ENCODE measurements around the gene ALDH9A1.
"Not testable (repeated sequence)": the region's sequence is repeated elsewhere in the genome, so short reads cannot be mapped to it uniquely, and the experiment has no call there.

ALDH9A1 gene

DNA sequence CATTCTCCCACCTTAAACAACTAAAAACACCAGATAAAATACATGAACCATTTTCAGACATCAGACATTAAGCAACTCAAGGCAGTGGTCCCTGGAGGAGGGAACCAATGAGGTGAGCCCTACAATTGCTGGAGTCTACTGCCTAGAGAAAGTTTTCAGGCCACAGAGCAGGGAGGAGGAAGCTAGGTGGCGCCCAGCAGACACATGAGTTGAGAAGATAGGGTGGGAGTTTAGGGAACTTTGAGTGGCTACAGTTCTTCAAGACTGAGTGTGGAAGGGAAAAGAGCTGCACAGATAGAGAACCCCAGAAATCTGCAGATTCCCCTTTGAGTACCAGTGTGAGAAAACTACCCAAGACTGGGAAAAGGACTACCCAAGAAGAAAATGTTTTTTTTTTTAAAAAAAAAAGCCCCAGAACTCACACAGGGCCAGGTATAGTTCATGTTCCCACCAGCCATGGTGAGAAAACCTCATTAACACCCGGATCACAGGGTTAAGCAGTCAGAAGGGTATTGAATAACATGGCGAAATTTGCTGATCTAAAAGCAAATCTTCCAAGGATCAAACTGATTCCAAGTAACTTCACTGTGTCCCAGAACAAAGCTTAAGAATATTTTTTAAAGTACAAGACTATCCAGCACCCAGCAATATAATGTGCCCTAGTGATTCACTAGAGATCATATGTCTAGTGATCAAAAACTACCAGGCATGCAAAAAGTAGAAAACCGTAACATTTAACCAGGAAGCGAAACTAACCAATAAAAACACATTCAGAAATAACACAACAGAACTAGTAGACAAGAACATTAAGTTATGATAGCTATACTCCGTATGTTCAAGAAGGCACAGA lies 12.0 kb downstream of the ALDH9A1 start:
- DNase-seq: no peak

- no peak for DNase-seq
Observed at GRCh38 chr1:165683848-165684485, 14.4 kb downstream of the ALDH9A1 start.

- not testable (repeated sequence) for DNase-seq
Observed at GRCh38 chr1:165680773-165681172, 17.6 kb downstream of the ALDH9A1 start.

DNA sequence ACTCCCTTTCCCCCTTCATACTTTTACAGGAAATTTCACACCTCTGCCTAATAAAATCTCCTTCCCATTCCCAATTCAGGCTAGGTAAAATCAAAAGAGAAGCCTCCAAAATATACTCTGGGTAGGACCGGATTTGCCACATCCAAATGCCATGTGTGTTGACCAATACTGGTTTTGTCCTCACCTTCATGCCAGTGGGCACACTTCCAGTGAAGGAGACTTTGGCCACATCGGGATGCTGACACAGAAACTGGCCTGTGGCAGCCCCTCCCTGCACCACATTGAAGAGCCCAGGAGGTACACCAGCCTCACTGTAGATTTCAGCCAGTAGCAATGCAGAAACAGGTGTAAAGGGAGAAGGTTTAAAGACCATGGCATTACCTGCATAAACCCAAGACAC lies 18.1 kb downstream of the ALDH9A1 start:
- DNase-seq: no peak

GRCh38 chr1:165679282-165680036 lies 18.9 kb downstream of the ALDH9A1 start:
- DNase-seq: no peak

DNA sequence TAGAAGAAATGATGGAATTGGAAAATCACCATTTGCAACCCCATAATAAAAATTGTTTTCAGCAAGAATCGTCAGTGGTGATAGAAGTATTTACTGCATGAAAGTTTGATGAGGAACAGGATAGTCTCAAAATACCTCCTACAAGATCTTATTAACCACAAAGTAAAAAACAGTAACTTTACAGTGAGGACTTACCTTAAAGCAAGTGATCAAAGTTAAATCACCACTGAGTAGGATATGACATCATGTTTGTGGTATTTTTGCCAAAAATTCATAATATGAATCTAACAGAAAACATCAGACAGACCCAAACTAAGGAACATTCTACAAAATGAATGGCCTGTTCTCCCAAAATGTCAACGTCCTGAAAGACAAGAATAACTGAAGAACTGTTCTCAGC lies 19.9 kb downstream of the ALDH9A1 start:
- DNase-seq: no peak

DNA sequence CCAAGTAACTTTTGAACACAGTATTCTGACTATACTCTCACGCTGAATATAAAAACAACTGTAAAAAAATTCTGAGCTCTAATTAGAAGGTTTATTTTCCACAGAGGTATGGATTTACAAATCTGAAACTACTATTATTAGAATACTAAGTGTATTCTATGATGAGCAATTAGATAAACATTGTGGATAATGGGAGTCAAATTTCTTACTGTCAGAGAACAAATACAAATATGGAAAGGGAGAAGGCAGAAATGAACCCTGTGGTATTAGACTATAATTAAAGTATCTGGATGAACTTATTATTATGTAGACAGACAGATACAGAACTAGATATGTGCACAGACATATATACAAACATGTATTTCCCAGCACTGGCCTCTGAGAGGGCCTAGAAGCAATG lies 22.6 kb downstream of the ALDH9A1 start:
- DNase-seq: no peak

DNA sequence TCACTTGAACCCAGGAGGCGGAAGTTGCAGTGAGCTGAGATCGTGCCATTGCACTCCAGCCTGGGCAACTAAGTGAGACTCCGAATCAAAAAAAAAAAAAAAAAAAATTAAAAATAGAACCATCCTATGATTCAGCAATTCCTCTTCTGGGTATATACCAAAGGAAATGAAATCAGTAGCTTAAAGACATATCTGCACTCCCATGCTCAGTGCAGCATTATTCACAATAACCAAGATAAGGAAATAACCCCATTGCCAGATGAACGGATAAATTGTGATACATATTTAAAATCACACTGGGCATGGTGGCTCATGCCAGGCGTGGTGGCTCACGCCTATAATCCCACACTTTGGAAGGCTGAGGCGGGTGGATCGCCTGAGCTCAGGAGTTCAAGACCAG lies 23.8 kb downstream of the ALDH9A1 start:
- DNase-seq: no peak

- DNase-seq: no peak
Observed at GRCh38 chr1:165671526-165671925, 26.8 kb downstream of the ALDH9A1 start.

DNA sequence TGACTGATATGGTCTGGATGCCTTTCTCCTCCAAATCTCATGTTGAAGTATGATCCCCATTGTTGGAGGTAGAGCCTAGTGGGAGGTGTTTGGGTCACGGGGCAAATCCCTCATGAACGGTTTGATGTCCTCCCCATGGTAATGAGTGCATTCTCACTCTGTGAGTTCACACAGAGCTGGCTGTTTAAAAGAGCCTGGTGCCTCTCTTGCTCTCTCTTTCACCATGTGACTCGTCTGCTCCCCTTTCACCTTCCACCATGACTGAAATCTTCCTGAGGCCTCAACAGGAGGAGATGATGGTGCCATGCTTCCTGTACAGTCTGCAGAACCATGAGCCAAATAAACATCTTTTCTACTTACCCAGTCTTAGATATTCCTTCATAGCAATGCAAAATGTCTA lies 30.2 kb downstream of the ALDH9A1 start:
- no peak for DNase-seq

DNA sequence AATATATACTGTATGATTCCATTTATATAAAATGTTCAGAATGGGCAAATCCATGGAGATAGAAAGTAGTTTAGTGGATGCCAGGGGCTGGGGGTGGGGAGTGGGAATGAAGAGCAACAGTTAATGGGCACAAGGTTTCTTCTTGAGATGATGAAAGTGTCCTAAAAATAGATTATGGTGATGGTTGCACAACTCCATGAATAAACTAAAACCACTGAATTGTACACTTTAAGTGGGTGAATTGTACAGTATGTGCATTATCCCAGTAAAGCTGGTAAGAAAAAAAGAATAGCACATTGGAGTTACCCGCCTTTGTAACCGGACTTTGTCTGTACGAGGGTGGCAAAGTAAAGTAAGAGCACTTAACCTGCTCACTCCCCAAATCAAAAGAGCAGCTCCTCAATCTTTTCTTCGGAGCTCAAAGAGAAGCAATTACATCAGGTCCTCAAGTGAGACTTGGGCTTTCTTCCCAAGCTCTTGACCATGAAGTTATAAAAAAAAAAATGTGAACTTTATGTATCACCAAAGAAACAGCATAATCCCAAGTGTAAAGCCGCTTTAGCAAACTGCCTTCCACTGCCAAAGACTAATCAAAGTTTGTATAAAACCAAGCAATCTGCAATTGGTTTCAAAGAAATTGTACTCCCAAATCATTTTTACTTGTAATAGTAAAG lies 32.1 kb downstream of the ALDH9A1 start:
- no peak for DNase-seq

- DNase-seq: no peak
Observed at GRCh38 chr1:165662186-165662585, 36.2 kb downstream of the ALDH9A1 start.

DNA sequence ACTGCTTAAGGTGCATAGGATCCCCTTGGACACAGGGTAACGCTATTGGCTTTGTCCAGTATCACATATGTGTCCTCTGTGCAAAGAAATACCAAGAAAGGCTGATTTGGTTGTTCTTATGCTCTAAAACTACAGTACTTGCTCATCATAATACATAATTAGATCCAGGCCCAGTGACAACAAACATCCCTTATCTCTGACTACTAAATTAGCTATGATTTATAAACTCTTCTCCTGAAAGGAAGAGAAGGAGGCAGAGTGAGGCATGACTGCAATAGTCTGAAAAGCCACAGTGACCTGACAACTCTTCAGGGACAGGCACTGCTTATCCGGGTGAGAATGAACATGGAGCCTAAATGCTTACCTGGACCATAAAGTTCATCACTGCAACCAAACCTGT lies 36.7 kb downstream of the ALDH9A1 start:
- DNase-seq: no peak

DNA sequence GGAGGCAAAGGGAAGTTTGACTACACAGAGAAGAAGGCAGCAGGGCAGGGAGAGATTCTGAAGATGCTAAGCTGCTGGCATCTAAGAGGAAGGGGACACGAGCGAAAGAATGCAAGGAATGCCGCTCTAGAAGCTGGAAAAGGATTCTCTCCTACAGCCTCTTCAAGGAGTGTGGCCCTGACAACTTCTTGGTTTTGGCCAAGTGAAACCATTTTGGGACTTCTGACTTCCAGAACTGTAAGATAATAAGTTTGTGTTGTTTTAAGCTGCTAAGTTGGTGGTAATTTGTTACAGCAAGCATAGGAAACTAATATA lies 38.8 kb downstream of the ALDH9A1 start:
- DNase-seq: no peak

GRCh38 chr1:165658766-165659580 lies 39.4 kb downstream of the ALDH9A1 start:
- DNase-seq: not testable (repeated sequence)

- no peak for DNase-seq
Observed at GRCh38 chr1:165650981-165651625, 47.3 kb downstream of the ALDH9A1 start.

GRCh38 chr1:165648919-165649572 lies 49.3 kb downstream of the ALDH9A1 start:
- no peak for DNase-seq

DNA sequence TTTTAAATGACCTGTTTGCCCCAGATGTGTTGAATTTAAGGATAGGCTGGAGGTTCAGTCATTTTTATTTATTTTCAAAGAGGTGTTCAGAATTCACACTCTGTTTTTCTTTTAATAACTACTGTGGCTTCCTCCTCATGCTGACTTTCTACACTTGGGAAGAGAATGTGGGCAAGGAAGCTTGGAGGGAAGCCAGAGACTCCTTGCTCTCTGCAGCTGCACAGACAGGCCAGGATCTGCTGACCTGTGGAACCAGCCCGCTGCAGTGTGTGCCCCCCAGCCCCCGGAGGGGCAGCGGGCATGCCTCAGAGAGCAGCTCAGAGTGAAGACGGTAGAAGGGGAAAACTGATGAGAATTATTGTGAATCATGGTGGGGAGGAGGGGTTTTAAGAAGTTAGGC lies 50.4 kb downstream of the ALDH9A1 start:
- no peak for DNase-seq

GRCh38 chr1:165647517-165647916 lies 50.8 kb downstream of the ALDH9A1 start:
- no peak for DNase-seq

DNA sequence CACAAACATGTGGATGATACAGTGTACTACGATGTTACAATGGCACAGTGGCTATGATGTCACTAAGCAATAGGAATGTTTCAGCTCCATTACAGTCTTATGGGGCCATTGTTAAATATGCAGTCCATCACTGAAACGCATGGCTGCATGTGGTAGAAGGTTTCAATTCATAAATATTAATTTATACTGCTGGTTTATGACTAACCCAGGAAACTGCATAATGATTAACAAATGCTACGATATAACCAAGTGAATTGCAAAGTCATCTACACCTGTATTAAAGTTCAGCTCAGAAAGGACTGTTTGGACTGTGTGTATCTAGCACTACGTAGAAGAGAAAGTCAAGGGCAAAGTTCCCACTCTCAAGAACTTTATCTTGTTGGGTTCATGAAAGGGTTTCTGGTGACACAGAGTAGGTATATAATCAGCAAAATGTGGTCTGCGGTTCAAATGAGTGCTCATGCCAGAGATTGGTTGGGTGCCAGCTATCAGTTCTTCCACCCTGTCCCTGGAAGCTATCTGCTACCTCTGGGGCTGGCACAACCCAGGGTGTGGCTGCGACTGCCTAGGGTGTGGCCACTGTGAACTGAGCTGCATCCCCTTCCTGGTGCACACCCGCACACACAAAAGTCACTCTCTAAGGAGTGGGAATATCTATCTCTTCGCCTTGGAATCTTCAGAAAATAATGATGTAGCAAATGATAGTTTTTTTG lies 52.6 kb downstream of the ALDH9A1 start:
- DNase-seq: no peak

Measured in NCI-H345 (cell line).